ENCODE measurements around the gene DPM3.
"Not testable (repeated sequence)": the region's sequence is repeated elsewhere in the genome, so short reads cannot be mapped to it uniquely, and the experiment has no call there.

The DPM3 gene

DNA sequence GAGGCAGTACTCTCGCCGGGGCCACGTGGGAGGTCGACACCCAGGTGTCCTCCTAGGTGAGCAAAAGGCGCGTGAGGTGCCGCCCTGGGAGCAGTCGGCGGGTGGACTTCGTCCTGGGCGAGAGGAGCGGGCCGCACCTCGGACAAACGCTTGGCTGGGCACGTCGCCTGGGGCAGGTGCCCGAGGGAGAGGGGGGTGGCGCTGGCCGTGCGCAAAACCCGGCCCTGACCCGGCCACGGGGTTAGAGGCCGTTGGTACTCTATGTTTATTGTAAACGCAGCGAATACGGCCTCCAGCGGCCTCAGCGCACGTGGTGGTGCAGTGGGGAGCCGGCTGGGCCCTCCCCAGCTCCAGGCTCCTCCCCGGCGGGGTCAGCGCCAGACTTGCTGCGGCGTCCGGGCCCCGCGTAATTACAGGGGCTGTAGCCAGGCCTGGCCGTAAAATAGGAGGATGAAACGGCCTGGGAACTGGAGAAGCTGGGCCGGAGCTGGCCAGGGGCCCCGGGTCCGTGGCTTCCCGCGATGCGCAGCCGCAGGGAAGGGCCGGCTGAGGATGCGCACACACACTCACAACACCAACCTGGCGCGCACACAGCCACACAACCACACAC lies 14.3 kb downstream of the DPM3 start:
- H3K36me3 ChIP-seq (ENCODE audit: control insufficient read depth, insufficient read depth, low read length), result no peaks in the 10 kb centered on the region
- H3K4me1 ChIP-seq (ENCODE audit: control insufficient read depth, insufficient read depth, low read length), result peaks cover 59% of the 10 kb centered on the region
- H3K27me3 ChIP-seq (ENCODE audit: control insufficient read depth, insufficient read depth, low read length), result no peaks in the 10 kb centered on the region
- peak overlapping the region; percentile 34 for H3K4me3 ChIP-seq (ENCODE audit: low read length)
- no peaks in the 10 kb centered on the region for H3K9me3 ChIP-seq (ENCODE audit: control insufficient read depth, low read length)
- H3K9ac ChIP-seq (ENCODE audit: low read length), result peak overlapping the region; percentile 67

DNA sequence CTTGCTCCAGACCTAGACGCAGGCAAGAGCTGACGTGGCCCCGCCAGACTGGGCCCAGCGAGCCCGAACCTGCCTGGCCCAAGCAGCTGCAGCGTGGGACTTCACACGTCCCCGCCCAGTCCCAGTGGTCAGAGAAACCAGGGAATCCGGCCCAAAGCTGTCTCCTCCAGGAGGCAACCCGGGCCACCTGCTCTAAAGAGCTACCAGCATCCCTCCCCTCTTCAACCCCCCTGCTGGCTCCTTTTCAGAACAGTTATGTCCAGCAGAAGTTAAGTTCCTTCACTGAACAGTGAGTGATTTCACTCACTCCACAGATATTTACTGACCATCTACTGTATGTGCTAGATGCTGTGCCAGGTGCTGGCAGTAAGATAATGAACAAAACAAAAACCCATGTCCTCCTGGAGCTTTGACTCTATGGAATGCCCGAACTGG lies 14.8 kb downstream of the DPM3 start:
- no peaks in the 10 kb centered on the region for H3K27me3 ChIP-seq (ENCODE audit: control insufficient read depth, insufficient read depth, low read length)
- H3K4me3 ChIP-seq (ENCODE audit: low read length), result no peak overlapping the region
- H3K9me3 ChIP-seq (ENCODE audit: control insufficient read depth, low read length), result no peaks in the 10 kb centered on the region
- no peak overlapping the region for H3K9ac ChIP-seq (ENCODE audit: low read length)
- peaks cover 59% of the 10 kb centered on the region for H3K4me1 ChIP-seq (ENCODE audit: control insufficient read depth, insufficient read depth, low read length)
- no peaks in the 10 kb centered on the region for H3K36me3 ChIP-seq (ENCODE audit: control insufficient read depth, insufficient read depth, low read length)

DNA sequence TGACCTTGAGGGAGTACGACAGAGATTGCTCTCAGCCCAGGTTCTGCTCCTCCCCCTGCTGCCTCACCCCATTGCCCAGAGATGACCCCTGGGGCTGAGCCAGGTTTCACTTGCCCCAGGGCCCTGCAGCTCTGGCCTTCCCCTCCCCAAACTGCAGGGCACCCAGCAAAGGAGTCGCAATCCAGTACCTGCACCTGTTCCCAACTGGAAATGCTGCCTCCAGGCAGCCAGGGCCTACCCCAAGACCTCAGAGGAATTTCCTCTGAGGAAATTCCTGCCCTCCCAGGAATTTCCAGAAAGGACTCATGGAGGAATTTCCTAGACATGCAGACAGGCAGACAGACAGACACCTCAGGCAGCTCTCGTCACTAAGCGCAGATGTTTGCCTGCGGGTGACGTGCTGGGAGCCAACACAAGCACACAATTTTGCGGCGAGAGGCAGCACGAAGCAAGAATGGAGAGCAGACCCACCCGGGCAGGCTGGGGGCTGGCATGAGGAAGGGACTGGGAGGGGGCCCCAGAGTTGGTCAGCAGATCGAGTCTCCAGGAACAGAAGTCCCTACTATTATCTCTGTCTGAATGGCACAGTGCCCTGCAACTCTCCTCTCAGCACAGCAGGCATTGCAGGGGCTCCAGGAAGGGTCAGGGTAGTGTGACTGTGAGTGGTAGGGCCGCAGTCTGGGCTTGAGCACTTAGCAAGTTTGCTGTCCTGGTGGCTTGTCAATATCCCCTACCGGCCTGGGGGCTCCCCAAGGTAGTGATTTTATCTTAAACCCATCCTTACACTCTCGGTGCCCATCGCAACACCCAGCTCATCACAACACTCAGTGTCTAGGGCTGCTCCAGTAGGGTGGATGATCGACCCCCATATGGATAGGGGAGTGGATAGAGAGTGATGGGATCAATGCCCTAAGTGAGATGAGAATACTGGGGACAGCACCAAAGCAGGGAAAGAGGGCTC lies 15.5 kb downstream of the DPM3 start:
- H3K9ac ChIP-seq (ENCODE audit: low read length), result peak overlapping the region; percentile 19
- H3K4me1 ChIP-seq (ENCODE audit: control insufficient read depth, insufficient read depth, low read length), result peaks cover 59% of the 10 kb centered on the region
- no peaks in the 10 kb centered on the region for H3K9me3 ChIP-seq (ENCODE audit: control insufficient read depth, low read length)
- no peaks in the 10 kb centered on the region for H3K27me3 ChIP-seq (ENCODE audit: control insufficient read depth, insufficient read depth, low read length)
- H3K4me3 ChIP-seq (ENCODE audit: low read length), result no peak overlapping the region
- H3K36me3 ChIP-seq (ENCODE audit: control insufficient read depth, insufficient read depth, low read length), result no peaks in the 10 kb centered on the region

DNA sequence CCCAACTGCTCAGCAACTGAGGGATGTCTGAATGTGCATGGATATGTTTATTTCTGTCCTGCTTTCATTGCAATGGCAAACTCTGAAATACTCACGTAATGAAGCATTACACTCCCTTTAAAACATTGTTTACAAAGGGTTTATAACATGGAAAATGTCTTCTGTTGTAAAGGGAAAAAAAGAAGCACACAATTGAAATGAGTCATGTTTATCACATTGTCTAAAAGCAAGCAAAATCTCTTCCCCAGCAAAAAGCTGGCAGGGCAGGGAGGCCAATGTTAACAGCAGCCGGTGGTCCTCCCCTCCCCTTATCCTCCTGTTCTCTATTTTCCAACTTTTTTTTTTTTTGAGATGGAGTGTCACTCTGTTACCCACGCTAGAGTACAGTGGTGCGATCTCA lies 16.5 kb downstream of the DPM3 start:
- Histone ChIP-seq H3K4me1 (ENCODE audit: control insufficient read depth, insufficient read depth, low read length) (peaks cover 49% of the 10 kb centered on the region), H3K27me3 (ENCODE audit: control insufficient read depth, insufficient read depth, low read length) (no peaks in the 10 kb centered on the region), H3K9me3 (ENCODE audit: control insufficient read depth, low read length) (no peaks in the 10 kb centered on the region), H3K9ac (ENCODE audit: low read length) (no peak overlapping the region), H3K4me3 (ENCODE audit: low read length) (no peak overlapping the region), H3K36me3 (ENCODE audit: control insufficient read depth, insufficient read depth, low read length) (no peaks in the 10 kb centered on the region)

DNA sequence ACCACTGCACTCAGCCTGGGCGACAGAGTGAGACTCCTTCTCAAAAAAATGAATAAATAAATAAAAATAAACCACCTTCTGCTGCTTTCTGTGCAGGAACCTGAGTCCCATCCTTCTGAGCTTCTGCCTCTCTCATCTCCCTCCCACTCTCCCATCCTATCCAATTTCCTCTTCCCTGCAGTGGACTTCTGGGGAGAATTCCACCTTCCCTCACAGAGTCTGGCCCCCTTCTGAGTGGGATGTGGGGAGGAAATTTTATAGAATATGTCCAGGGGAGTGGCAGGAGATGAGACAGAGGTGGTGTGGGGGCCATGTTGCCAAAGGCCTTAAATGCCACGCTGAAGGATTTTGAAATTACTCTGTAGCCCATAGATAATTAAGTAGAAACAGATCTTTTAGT lies 18.0 kb downstream of the DPM3 start:
- Histone ChIP-seq H3K4me1 (ENCODE audit: control insufficient read depth, insufficient read depth, low read length) (peaks cover 49% of the 10 kb centered on the region), H3K9ac (ENCODE audit: low read length) (no peak overlapping the region), H3K36me3 (ENCODE audit: control insufficient read depth, insufficient read depth, low read length) (no peaks in the 10 kb centered on the region), H3K9me3 (ENCODE audit: control insufficient read depth, low read length) (no peaks in the 10 kb centered on the region), H3K27me3 (ENCODE audit: control insufficient read depth, insufficient read depth, low read length) (no peaks in the 10 kb centered on the region), H3K4me3 (ENCODE audit: low read length) (no peak overlapping the region)

DNA sequence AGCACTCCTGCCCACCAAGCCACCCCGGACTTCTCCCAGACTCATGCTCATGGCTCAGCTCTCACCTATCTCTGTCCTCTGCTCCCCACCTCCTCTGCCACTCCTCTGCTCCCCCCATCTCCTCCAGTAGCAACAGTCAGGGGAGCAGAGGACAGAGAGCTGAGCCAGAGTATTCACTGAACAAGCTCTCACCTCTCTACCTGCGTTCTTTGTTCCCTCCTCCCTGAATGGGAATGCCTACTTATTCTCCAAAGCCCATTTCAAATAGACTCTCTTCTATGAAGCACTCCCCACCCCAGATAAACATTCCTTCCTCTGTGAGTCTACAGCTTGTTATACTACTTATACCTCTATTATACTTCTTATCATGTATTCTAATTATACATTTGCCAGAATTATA lies 19.1 kb downstream of the DPM3 start:
- Histone ChIP-seq H3K4me1 (ENCODE audit: control insufficient read depth, insufficient read depth, low read length) (peaks cover 41% of the 10 kb centered on the region), H3K9me3 (ENCODE audit: control insufficient read depth, low read length) (no peaks in the 10 kb centered on the region), H3K4me3 (ENCODE audit: low read length) (no peak overlapping the region), H3K9ac (ENCODE audit: low read length) (no peak overlapping the region), H3K27me3 (ENCODE audit: control insufficient read depth, insufficient read depth, low read length) (no peaks in the 10 kb centered on the region), H3K36me3 (ENCODE audit: control insufficient read depth, insufficient read depth, low read length) (no peaks in the 10 kb centered on the region)

DNA sequence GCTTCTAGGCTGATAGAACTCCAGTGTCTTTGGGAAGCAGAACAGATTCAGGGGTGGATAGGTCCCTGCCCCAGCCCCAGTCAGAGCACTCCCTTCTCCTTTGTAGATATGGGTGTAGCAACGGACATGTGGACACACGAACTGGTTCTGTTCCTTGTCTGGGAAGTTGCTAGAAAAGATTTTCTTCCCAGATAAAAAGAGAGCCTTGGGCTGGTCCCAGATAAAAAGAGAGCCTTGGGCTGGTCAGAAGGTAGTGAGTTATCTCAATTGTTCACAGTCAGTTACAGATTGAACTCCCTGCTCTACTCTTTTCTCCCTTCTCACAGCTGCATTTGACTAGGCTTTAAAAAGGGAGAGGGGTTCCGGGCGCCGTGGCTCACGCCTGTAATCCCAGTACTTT lies 20.1 kb downstream of the DPM3 start:
- H3K4me1 ChIP-seq (ENCODE audit: control insufficient read depth, insufficient read depth, low read length), result peaks cover 32% of the 10 kb centered on the region
- no peaks in the 10 kb centered on the region for H3K9me3 ChIP-seq (ENCODE audit: control insufficient read depth, low read length)
- H3K4me3 ChIP-seq (ENCODE audit: low read length), result no peak overlapping the region
- H3K9ac ChIP-seq (ENCODE audit: low read length), result no peak overlapping the region
- no peaks in the 10 kb centered on the region for H3K36me3 ChIP-seq (ENCODE audit: control insufficient read depth, insufficient read depth, low read length)
- no peaks in the 10 kb centered on the region for H3K27me3 ChIP-seq (ENCODE audit: control insufficient read depth, insufficient read depth, low read length)

DNA sequence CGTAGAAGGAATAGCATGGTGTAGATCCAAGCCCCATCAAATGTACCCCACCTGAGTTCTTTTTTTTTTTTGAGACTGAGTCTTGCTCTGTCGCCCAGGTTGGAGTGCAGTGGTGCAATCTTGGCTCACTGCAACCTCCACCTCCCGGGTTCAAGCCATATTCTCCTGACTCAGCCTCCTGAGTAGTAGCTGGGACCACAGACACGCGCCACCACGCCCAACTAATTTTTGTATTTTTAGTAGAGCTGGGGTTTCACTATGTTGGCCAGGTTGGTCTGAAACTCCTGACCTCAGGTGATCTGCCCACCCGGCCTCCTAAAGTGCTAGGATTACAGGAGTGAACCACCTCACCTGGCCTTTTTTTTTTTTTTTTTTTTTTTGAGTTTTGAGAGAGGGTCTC lies 22.2 kb downstream of the DPM3 start:
- H3K4me1 ChIP-seq (ENCODE audit: control insufficient read depth, insufficient read depth, low read length), result peaks cover 17% of the 10 kb centered on the region
- not testable (repeated sequence) for H3K4me3 ChIP-seq (ENCODE audit: low read length); H3K9me3 ChIP-seq (ENCODE audit: control insufficient read depth, low read length); H3K36me3 ChIP-seq (ENCODE audit: control insufficient read depth, insufficient read depth, low read length); H3K9ac ChIP-seq (ENCODE audit: low read length); H3K27me3 ChIP-seq (ENCODE audit: control insufficient read depth, insufficient read depth, low read length)

DNA sequence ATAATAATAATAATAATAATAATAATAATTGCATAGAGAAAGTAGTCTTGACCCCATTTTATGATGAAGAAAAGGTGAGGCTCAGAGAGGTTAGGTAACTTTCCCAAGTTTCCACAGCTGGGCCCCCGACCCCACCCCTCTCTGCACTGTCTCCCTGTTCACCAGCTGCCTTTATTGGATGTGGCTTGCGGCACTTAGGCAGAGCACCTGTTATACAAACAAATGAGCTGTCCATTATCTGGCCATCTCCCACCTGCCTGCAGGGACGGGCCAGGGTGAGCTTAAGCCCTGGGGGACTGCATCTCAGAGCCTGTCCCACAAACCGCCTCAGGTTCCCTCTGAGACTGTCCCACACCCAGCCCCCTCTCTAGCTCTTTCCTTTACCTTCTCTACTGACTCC lies 22.7 kb downstream of the DPM3 start:
- Histone ChIP-seq H3K27me3 (ENCODE audit: control insufficient read depth, insufficient read depth, low read length) (no peaks in the 10 kb centered on the region), H3K9ac (ENCODE audit: low read length) (no peak overlapping the region), H3K4me3 (ENCODE audit: low read length) (no peak overlapping the region), H3K9me3 (ENCODE audit: control insufficient read depth, low read length) (no peaks in the 10 kb centered on the region), H3K4me1 (ENCODE audit: control insufficient read depth, insufficient read depth, low read length) (peaks cover 17% of the 10 kb centered on the region), H3K36me3 (ENCODE audit: control insufficient read depth, insufficient read depth, low read length) (no peaks in the 10 kb centered on the region)

DNA sequence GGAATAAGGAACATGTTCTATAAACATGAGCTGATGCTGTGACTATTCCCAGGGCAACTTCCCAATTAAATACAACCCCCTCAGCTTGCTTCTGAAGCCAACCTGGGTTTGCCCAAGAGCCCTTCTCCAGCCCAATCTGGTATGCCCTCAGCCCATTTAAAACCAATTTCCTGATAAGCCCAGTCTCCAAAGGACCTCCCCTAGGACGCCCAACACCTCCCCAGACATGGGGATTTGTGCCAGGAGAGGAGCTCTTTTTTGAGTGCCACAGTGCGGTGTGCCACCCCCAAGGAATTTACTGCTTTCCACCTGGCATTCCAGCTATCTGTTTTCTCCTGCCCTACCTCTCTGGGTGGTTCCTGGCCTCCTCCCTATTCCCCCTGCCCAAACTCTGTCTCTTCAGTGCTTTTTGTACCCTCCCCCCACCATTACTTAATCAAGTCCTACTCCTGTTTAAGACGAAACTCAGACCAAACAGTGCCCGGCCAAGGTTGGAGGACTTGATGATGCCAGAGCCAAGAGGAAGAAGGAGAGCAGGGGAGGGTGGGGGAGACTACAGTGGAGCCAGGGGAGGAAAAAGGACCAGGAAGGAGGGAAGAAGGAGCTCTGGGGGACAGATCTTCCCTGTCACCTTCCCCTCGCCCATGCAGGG lies 24.1 kb downstream of the DPM3 start:
- H3K4me1 ChIP-seq (ENCODE audit: control insufficient read depth, insufficient read depth, low read length), result peaks cover 15% of the 10 kb centered on the region
- H3K27me3 ChIP-seq (ENCODE audit: control insufficient read depth, insufficient read depth, low read length), result no peaks in the 10 kb centered on the region
- no peak overlapping the region for H3K9ac ChIP-seq (ENCODE audit: low read length)
- no peaks in the 10 kb centered on the region for H3K9me3 ChIP-seq (ENCODE audit: control insufficient read depth, low read length)
- no peaks in the 10 kb centered on the region for H3K36me3 ChIP-seq (ENCODE audit: control insufficient read depth, insufficient read depth, low read length)
- H3K4me3 ChIP-seq (ENCODE audit: low read length), result no peak overlapping the region

DNA sequence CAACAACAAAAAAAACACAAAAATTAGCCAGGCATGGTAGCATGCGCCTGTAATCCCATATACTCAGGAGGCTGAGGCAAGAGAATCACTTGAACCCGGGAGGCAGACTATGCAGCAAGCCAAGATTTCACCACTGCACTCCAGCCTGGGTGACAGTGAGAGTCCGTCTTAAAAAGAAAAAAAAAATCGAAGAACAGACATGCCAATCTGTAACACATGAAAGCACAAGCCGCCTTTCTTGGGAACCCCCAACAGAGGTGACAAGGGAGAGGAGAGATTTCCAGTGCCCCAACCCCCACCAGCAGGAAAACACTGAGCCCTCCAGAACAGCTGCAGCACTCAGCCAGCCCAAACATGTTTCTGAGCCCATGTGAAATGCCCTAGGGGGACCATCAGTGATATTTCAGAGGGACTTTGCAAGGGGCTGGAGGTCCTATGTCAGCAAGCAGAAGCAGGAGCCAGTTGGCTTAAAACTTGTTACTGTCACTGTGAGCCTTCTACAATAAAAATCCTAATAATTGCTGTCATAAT lies 26.8 kb downstream of the DPM3 start:
- H3K9me3 ChIP-seq (ENCODE audit: control insufficient read depth, low read length), result no peaks in the 10 kb centered on the region

DNA sequence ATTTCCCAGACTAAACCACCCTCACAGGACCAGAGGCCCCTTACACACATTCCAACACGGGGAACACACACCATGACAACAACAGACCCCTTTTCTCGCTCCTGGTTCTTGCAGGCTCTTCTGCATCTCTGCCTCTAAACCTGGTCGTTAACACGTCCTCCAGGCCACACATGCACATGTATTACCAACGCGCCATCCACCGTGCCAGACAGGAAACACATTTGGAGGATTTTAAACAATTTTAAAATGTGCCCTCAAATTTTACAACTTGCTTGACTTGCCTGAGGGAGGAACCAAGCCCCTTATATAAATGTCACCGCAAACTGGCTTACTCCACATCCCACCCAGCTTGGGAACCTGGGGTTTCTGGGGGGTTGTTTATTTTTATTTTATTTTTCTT lies 29.5 kb downstream of the DPM3 start:
- Histone ChIP-seq H3K9ac (ENCODE audit: low read length) (no peak overlapping the region), H3K4me3 (ENCODE audit: low read length) (no peak overlapping the region), H3K4me1 (ENCODE audit: control insufficient read depth, insufficient read depth, low read length) (no peaks in the 10 kb centered on the region), H3K27me3 (ENCODE audit: control insufficient read depth, insufficient read depth, low read length) (no peaks in the 10 kb centered on the region), H3K9me3 (ENCODE audit: control insufficient read depth, low read length) (no peaks in the 10 kb centered on the region), H3K36me3 (ENCODE audit: control insufficient read depth, insufficient read depth, low read length) (no peaks in the 10 kb centered on the region)

More for the DNA sequence above, 26.8 kb downstream of the DPM3 start:
- Histone ChIP-seq H3K4me1 (ENCODE audit: control insufficient read depth, insufficient read depth, low read length) (no peaks in the 10 kb centered on the region), H3K9ac (ENCODE audit: low read length) (no peak overlapping the region), H3K4me3 (ENCODE audit: low read length) (no peak overlapping the region), H3K36me3 (ENCODE audit: control insufficient read depth, insufficient read depth, low read length) (no peaks in the 10 kb centered on the region), H3K27me3 (ENCODE audit: control insufficient read depth, insufficient read depth, low read length) (no peaks in the 10 kb centered on the region)
